ENCODE results near the gene MMEL1. TPM values are rescaled to one million over a fixed set of nuclear protein-coding genes. Genes with fewer than 3 reads are reported as not detected.
A peak's percentile ranks its signal among the peaks of the same experiment; 100 is the strongest.
"Not testable (repeated sequence)": the region's sequence is repeated elsewhere in the genome, so short reads cannot be mapped to it uniquely, and the experiment has no call there.

MMEL1 gene
- total RNA-seq, 1 donor from 2014 or later: 2.0 TPM

DNA sequence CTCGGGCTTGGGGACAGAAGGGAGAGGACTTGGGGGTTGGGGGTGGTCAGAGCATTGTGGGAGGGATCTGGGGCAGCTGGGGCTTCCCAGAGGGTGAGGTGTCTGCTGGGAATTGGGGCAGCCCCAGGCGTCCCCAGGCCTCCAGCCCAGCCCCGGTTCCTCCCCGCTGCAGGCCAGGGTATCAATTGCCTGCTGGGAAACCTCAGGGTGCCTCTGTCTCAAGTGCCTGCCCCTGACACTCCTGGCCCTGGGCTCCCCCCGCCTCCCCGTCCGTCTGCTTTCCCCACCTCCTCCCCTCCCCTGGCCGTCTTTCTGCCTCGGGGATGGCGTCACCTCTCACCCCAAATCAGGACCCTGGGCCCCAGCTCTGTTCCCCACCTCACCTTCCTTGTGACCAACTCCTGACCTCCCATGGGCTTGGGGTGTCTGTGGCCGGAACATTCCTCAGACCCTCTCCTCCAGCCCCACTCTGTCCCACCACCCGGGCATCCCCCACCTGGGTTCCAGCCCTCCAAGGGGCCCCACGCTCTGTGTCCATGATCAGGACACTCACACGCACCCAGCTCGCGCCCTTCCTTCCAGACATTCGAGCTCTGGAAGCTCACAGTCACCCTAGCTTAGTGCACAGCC, 64.5 kb downstream of the MMEL1 start:
- not testable (repeated sequence) for DNase-seq

- DNase-seq: no peak
These were observed 65.6 kb downstream of the MMEL1 start for GRCh38 chr1:2567083-2567679.

GRCh38 chr1:2566101-2567045, 66.4 kb downstream of the MMEL1 start:
- no peak for DNase-seq

- DNase-seq: no peak
These were observed 67.9 kb downstream of the MMEL1 start for GRCh38 chr1:2564815-2565374.

- no peak for DNase-seq
These were observed 68.6 kb downstream of the MMEL1 start for GRCh38 chr1:2564006-2564814.

DNA sequence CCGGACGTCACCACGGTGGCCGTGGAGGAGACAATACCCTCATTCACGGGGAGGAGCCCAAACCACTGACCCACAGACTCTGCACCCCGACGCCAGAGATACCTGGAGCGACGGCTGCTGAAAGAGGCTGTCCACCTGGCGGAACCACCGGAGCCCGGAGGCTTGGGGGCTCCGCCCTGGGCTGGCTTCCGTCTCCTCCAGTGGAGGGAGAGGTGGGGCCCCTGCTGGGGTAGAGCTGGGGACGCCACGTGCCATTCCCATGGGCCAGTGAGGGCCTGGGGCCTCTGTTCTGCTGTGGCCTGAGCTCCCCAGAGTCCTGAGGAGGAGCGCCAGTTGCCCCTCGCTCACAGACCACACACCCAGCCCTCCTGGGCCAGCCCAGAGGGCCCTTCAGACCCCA, 69.6 kb downstream of the MMEL1 start:
- DNase-seq: no peak

DNA sequence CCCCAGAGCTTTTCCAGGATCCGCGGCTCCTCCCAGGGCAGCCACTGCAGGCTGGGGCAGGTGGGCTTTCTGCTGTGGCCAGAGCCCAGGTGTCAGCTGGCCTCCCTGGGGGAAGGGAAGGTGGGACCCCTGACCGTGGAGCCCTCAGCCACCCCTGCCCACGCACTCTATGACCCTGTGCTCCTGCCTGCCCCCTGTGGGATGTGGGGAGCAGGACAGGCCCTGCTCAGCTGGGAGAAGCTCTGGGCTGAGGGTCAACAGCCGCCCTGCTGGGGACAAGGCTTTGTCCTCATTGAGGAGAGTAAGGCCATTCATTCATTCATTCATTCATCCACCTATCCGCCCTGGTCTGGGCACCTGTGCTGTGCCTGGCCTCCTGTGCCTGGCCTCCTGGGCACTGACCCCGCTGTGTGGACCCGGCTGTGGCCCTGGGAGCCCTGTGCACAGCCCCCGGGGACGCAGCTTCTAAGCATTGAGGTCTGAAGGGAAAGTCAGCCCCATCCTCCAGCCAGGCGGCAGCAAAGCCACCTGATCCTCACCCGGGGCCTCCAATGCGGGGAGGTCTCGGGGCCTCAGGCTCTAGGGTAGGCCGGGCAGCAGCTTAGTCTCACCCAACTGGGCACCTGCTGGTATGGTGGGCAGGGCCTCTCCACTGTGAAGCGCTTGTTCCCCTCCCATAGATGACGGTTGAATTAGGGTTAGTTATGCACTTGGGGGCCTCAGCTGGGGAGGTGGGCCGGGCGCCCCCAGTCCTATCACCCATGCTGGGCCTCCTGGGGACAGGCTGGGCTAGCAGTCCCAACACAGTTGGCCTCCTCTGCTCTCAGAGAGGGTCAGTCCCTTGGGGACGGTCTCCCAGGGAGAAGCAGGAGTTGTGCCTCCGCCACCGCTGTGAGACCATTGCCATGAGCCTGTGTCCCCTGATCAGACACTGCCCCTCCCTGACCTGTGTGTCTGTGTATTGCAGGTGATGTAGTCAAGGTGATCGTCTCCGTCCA, 70.6 kb downstream of the MMEL1 start:
- no peak for DNase-seq

DNA sequence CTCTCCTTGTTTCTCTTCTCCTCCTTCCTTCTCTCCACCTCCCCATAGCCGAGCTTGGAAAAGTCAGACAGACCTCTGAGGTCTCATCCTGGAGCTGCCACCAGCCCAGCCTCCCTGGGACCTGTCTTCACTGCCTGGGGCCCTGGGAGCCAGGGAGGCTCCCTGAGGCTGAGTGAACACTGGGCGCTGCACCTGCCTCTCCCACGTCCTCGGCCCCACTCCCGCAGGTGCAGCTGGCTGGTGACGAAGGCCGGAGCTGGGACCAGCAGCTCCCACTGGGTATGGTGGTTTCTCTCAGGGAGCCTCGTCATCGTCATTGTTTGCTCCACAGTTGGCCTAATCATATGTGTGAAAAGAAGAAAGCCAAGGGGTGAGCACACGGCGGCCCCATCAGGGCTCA, 71.4 kb downstream of the MMEL1 start:
- DNase-seq: no peak

- DNase-seq: no peak
These were observed 72.3 kb downstream of the MMEL1 start for GRCh38 chr1:2560299-2561073.

DNA sequence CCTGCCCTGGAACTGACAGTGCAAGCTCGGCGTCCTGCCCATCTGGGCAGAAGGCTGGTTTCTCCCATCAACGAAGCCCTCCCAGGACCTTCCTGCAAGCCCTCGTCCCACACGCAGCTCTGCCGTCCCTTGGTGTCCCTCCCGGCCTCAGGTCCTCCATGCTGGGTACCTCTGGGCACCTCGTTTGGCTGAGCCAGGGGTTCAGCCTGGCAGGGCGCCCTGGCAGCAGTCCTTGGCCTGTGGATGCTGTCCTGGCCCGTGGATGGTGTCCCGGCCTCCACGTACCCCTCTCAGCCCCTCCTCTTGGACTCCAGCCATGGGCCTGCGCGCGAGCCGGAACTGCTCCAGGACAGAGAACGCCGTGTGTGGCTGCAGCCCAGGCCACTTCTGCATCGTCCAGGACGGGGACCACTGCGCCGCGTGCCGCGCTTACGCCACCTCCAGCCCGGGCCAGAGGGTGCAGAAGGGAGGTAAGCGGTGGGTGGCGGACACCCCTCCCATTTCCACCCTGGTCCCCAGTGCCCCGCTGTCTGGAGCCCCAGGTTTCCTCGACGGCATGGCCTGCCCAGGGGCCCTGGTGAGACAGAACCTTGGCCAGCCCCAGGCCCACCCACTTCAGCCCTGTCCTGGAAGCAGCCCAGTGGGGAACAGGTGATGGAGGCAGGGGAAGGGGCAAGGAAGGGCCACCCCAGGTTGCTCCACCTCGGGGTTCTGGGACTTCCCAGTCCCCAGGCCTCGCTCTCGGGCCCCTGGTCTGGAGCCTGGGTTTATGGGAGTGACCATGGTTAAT, 73.1 kb downstream of the MMEL1 start:
- no peak for DNase-seq

- DNase-seq: no peak
These were observed 74.0 kb downstream of the MMEL1 start for GRCh38 chr1:2558861-2559260.

DNA sequence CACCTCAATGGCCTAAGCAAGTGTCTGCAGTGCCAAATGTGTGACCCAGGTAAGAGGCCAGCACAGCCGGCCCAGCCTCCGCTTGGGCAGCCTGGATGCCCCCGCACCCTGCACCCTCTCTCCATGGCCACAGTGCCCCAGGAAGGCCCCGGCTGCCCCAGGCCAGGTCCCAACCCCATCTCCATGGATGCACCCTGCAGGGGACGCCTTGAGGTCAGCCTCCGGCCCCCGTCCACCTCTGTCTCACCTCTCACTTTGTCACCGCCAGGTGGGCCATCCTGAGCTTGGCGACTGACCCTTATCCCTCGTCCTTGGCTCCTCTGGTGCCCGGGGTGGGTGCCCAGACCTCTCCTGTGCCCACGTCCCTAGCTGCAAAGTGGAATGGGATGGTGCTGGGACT, 74.4 kb downstream of the MMEL1 start:
- DNase-seq: no peak

DNA sequence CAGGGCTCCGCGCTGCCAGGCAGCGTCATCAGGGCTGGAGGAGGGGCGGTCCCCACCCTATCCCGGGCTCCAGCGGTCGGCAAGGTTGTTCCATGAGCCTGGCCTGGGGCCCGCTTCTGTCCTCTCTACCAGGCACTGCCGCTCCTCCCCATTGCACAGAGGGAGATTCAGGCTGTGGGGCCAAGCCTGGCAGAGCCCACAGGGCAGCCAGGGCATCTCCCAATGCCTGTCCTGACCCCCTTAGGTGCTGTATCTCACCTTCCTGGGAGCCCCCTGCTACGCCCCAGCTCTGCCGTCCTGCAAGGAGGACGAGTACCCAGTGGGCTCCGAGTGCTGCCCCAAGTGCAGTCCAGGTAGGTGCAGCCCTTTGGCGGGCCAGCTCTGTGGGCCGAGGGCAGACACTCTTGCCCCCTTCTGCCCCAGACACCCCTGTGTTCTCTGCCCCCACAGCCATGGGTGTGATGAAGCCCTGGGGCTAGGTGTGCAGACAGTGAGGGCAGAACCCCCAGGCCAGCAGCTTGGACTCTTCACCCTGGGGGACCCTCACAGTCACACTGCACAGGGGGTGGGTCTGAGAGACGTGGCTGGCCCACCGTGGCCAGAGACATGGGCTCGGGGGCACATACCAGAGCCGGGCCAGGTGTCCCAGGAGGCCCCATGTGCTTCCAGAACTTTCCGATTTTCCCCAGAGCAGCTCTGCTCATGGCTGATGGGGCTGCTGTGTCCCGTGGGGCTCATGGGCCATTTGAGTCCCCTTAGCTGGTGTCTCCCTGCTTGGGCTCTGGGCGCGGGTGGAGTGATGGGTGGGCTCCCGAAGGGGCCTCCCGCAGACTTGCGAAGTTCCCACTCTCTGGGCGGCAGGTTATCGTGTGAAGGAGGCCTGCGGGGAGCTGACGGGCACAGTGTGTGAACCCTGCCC, 75.1 kb downstream of the MMEL1 start:
- no peak for DNase-seq

DNA sequence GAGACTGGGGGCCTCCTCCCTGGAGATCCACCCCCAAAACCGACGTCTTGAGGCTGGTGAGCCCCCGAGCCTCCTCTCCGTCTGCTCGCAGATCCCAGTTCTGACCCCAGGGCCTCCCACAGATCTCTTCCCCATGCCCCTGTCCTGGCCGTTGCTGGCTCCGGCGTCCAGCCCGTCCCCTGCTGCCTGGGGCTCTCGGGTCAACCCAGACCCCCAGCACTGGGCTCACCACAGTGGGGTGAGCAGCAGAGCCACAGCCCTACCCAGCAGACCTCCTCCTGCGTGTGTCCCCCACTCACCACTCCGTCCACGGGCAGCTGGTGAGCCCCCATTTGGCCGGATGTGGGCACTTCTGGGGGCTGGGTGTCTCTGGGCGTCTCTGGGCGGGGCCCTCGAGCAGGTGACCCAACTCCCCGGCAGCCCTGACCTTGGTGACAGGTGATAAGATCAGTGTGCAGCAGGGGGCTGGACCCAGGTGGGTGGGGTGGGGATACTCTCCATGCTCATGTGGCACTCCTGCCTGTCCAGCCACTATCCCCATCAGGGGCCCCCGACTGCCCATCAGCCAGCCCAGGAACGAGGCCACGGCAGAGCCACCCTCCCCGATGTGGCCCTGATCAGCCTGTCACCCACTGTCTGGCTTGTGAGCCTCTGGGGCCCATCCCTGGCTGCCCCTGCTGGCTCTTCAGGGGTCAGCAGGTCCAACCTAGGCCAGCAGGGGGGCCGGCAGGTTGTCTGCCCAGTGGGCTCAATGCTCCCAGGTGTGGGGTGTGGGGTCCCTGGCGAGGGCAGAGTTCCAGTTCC, 75.9 kb downstream of the MMEL1 start:
- DNase-seq: no peak

GRCh38 chr1:2556277-2556677, 76.5 kb downstream of the MMEL1 start, which contains the start of gene TNFRSF14:
Gene TNFRSF14 (plus strand): TSS chr1:2556371. CDS start chr1:2556665, 294 bp downstream.
- DNase-seq: peak; percentile 62

- peak; percentile 78 for DNase-seq
These were observed 77.1 kb downstream of the MMEL1 start for GRCh38 chr1:2555634-2556276.

Measured in dermis blood vessel endothelial cell (primary cell).